GM19239 (cell line): ENCODE results near the gene CLCN7.
A peak's percentile ranks its signal among the peaks of the same experiment; 100 is the strongest.

ENCODE experiments used
- DNase-seq: peaks from one replicate; pipeline ENCODE4 v3.0.0; 2011; ENCODE audit warnings: low spot score; ENCODE audit not compliant: insufficient read length
- FAIRE-seq: peaks from 2 replicates; lab custom pipeline; 2011; peaks lifted over from hg19 to GRCh38; lab: Jason Lieb, UNC

CLCN7 gene

DNA sequence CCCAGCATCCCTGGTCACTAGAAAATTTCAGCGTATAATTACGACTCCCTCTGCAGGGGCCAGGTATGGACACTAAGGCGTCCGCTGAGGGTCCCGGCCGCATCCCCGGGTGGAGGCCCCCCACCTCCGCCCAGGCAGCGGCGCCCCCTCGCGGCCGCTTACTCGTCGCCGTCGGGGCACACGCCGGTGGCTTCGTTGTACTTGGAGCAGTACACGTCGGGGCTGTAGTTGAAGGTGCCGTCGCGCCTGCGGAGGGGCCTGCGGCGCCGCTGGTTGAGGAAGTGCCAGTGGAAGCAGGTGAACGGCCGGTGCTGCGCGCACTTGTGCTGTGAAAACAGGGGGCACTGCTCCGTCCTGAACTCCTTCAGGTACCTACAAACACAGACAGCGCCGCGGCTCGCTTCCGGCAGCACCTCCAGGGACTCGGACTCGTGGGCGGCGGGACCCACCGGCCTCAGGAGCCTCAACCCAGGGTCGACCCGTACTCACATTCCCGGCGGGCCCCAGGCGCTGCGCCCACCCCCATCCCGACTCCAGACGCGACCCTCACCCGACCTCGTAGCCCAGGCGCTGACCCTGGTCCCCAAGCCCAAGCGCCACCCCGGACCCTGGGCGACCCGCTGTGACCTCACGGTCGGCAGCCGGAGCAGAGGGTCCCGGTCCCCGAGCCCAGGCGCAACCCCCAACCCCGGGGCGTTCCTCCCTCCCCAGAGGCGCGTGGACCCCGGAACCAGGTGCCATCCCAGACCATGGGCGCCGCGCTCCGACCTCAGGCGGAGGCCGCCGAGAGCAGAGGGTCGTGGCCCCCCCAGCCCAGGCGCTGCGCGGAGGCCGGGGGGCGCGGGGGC lies 60.9 kb downstream of the CLCN7 start:
- DNase-seq (peak; percentile 74), FAIRE-seq (no peak)

DNA sequence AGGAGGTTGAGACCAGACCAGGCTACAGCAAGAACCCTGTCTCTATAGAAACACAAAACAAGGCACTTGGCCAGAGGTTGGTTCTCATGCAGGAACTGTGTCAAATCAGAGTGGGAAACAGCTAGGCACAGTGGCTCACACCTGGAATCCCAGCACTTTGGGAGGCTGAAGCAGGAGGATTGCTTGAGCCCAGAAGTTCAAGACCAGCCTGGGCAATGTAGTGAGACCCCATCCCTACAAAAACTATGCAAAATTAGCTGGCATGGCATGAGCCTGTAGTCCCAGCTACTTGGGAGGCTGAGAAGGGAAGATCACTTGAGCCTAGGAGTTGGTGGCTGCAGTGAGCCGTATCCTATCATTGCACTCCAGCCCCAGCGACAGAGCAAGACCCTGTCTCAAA lies 62.0 kb downstream of the CLCN7 start:
- FAIRE-seq: no peak
- no peak for DNase-seq

DNA sequence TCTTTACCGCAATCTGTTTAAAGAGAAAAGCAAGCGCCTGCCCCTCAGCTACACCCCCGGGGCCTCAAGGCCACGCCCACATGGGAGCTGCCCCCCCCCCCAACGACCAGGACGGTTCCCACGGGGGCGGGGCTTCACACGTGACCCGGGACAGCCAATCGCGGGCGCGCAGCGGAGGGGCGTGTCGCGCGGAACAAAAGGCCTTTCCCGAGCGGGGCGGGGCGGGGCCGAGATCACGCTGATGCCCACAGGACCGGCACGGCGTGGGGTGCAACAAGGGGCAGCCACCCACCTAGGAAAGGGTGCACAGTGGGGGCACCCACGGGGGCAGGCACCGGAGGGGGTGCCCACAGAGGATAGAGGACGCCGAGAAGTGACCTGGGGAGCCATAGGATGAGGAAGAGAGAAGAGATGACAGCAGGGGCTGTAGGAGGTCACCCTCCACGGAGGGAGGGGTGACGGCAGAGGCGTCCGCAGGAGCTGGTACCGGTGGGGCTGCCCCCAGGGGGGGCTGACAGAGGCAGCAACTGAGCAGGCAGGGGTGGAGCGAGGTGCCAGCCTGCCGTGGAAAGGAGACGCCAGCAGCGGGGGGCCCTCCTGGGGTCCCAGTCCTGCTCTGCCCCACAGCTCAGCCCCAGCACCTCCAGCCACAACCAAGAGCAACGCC lies 66.5 kb downstream of the CLCN7 start:
- peak; percentile 91 for FAIRE-seq

DNA sequence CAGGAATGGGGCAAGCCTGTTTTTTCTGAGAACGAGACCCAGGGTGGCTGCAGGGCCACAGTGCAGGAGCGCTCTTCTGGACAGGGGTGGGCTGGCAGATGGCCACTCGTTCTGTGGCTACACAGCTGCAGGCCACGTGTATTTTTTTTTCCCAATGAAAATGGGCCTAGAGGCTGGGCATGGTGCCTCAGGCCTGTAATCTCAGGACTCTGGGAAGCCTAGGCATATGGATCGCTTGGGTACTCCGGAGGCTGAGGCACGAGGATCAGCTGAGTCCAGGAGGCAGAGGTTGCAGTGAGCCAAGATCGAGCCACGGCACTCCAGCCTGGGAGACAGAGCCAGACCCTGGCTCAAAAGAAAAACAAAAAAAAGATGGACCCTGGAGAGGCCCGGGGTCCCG lies 67.1 kb downstream of the CLCN7 start:
- FAIRE-seq: no peak
- DNase-seq: no peak

More for the DNA sequence above, 66.5 kb downstream of the CLCN7 start:
- peak; percentile 90 for DNase-seq

DNA sequence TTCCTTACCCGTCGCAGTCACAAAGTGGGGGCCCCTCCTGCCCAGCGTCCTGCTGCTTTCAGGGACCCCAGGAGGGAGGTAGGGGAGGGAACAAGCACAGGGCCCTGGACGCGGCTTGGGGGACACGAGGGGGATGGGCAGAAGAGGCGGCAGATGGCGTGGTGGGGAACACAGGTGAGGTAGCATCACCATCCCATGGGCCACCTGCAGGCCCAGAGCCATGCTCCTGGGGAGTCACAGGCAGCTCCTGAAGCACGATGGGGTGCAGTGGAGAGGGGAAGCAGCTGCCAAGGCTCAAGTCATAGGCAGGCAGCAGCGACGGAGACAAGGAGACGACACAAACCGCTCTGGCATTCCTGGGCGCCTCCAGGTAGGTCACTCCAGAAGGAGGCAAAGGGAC lies 71.1 kb downstream of the CLCN7 start:
- FAIRE-seq (no peak), DNase-seq (no peak)

DNA sequence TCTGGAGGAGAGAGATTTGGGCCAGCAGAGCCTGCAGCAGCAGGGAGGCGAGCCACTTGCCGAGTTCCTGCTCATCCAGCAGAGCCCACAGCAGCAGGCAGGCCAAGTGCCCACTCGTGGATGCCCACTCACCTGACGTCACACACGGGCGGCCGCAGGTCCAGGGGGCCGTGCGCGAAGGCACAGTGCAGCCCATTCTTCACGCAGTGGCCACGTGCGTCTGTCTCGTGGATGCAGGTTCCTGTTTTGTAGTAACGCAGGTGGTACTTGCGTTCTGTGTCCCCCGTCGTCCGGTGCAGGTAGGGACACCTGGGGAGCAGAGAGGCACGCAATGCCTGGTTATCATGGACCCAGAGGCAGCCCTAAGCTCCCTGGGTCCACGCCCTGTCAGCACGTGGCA lies 71.8 kb downstream of the CLCN7 start:
- FAIRE-seq (no peak), DNase-seq (no peak)

DNA sequence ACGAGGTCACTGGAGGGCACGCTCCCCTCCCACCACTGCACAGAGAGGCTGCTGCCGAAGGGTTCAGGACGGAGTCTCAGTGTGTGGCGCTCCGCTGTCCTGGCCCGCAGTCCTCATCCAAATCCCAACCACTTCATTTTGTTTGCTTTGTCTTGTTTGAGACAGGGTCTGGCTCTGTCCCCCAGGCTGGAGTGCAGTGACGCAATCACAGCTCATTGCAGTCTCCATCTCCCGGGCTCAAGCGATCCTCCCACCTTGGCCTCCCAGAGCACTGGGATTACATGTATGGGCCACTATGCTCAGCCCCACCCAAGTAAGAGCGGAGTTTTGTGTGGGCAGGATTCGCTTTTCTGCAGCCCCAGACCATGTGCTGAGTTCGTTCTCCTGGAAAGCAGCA lies 73.1 kb downstream of the CLCN7 start:
- no peak for FAIRE-seq
- DNase-seq: no peak

DNA sequence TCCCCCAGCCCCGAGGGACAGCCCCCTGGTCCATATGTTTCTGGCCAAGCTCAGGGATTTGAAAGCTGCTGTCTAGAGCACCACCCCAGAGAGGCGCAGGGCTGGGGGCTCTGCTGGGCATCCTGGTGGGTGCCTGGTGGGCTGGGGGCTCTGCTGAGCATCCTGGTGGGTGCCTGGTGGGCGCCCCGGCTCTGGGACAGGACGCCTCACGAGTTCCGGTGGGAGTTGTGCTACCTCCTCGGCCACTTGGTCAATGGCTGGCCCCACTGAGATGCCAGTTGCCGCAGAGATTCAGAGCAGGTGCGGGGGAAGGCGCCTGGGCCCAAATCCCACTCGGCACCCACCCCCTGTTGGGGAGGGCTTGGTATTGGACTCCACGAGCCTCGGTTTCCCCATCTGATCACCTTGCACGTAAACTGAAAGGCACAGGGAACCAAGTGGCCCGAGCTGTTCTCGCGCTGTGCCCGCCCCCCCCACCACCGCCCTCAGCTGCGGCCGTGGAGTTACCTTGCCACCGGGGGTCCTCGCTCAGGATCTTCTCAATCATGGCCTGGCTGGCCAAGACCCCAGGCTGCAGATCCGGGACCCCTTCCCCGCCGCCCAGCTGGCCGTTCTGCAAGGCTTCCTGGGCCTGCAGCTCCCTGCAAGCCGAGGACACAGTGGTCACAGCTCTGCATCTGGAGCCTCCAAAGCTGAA lies 73.6 kb downstream of the CLCN7 start:
- no peak for DNase-seq
- no peak for FAIRE-seq

DNA sequence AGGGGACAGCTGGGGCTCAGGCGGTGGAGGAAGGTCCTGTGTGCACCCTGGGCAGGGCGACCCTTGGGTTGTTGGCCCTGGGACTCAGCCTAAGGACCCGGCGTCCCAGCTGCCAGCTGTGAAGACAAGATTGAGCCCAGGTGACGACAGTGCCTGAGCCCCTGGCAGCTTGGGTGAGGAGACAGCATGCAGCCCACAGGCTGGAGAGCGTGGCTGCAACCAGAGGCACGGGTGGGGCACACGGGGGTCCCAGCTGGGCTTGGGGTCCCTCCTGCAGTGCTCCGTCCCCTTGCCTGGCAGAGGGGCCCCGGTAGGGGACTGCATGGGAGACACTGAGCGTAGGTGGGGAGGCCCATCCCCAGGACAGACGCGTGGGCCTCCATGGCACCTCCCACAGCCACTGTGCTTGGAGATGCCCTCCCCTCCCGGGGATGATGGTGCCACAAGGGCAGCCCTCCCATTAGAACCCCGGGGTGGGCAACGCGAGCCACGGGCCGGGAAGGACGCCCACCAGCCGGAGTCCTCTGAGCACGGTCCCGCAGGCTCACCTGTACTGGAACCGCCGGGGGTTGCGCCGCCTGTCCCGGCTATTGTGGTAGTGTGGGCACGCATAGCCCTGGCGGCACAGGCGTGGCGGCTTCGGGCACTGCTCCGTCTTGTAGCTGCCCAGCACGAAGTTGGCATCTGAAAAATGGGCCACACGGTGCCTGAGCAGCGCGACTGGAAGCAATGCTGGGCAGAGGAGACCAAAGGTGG lies 75.8 kb downstream of the CLCN7 start:
- no peak for DNase-seq
- no peak for FAIRE-seq

DNA sequence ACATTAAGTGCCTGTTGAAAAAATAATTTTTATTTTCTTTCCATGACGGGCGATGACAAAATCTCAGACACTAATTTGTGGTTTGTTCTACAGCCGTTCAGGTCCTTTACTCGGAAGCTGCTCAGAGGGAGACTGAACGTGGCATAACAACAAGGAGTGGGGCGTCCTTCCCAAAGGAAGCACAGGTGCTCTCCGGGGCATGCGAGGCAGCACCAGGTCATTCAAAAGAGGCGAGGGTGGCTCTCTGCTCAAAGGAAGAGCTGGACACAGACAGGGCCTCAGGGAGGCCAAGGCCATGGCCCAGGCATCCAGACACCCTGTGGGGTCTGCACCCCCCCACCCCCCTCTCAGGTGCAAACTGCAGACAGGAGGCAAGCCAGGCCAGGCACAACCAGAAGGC lies 76.5 kb downstream of the CLCN7 start:
- FAIRE-seq (no peak), DNase-seq (no peak)

DNA sequence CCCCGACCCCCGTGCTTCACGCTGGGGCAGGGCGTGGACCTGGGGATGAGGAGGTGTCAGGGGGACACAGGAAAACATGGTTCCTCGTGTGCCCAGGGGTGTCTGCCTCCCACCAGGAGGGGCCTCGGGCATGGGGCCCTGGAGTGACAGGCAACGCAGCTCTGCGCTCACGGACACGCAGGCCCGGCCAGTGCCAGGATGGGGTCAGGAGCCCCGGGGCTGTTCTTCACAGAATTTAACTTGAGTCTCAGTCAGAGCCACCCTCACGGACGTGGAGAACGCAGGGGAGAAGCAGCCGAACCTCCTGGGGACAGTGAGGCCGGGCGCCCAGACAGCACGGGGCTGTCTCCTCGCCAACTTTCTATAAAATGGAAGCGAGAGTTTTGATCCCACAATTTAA lies 77.0 kb downstream of the CLCN7 start:
- DNase-seq (no peak), FAIRE-seq (no peak)

DNA sequence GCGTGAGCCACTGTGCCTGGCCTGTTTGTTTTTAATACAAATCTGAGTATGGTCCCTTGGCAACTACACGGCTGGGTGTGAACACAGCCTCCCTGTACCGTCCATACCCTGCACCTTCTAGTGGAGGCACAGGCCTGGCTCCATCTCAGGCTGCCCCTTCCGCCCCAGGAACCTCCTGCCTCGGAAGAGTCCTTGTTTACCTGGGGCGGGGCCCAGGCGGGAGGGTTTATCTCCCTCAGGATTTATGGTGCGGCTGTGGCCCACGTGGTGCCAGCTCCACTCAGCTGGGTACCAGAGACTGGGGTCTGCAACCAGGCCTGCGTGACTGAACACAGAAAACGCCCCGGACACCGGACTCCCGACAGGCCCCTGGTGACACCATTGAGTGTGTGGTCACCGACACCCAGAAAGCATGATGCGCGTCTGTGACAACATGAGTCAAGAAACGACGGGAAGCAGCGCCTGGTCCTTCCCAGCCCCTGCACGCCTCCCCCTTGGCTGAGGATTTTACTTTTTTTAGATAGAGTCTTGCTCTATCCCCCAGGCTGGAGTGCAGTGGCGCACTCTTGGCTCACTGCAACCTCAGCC lies 79.3 kb downstream of the CLCN7 start:
- DNase-seq (no peak), FAIRE-seq (no peak)
